ENCODE results near the gene TCAP.

The TCAP gene, protein sequence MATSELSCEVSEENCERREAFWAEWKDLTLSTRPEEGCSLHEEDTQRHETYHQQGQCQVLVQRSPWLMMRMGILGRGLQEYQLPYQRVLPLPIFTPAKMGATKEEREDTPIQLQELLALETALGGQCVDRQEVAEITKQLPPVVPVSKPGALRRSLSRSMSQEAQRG

DNA sequence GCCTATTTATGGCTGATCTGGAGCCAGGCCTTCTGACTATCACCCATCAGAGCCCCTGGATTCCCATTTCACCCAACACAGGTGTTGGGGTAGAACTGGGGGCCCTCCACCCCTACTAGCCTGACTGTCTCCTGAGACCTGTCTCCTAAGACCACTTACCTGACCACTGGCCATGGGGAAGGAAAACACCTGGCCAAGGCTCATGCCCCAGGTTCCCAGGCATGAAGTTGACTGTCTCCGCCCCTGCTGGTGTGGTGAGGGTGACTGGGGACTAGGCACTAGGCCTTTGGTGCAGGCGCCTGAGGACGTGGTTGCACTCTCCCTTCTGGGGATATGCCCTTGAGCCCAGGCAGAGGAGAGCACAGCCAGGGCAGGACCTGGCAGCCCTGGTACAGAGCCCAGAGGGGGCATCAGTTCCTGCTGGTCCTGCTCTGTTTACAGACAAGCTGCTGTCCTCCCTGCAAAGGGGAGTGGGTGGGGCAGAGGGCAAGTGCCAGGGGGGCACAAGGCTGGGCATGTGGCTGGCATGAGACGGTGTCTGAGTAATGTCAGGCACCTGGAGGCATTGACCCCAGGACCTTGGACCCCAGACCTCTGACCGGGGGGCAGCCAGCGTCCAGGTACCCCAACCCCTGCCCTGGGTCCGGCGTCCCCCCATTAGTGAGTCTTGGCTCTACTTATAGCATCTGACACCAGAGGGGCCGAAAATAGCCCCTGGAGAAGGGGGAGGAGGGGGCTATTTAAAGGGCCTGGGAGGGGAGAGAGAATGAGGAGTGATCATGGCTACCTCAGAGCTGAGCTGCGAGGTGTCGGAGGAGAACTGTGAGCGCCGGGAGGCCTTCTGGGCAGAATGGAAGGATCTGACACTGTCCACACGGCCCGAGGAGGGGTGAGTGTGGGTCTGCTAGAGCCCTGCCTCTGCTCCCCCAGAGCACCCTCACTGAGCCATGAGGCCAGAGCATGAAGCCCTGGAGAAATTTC, at the start of gene TCAP:
Gene TCAP, plus strand, starts transcription at position 769 of the 981 bp plus-strand sequence. Its CDS starts 11 bp downstream, at position 780.
- no peak for DNase-seq (ENCODE audit: low read depth)

DNA sequence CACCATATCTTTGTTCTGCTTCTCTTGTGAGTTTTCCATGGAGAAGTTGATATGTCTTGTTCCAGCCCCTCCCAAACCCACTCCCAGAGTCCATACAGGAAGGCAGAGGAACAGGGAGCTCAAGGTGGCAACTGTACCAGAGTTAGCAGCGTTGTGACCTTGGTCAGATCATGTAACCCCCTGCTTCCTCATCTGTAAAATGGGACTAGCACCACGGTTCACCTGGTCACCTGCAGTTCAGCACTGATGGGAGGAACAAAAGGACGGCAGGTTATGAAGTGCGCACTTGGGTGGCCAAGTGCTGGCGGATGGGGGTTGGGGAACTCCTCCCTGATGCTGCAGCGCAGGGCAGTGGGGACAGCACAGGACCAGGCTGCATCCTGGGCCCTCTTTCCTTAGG, 49.7 kb upstream of the TCAP start:
- no peak for DNase-seq (ENCODE audit: low read depth)

DNA sequence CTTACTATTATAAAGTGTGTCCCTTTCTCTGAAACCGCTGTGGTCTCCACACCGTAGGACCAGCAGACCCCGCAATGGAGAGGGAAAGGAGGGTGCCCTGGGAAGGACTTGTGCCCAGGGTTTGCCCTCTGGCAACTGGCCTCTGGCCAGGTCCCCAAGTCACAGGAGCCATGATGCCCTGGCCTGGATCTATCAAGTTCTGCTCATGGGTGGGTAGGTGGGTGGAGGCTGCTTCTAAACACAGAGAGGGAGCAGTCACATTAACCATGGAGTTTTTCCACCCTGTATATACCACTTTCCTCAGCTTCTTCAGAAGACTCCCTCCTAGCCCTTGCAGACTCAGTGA, 48.1 kb upstream of the TCAP start:
- DNase-seq (ENCODE audit: low read depth) = no peak

DNA sequence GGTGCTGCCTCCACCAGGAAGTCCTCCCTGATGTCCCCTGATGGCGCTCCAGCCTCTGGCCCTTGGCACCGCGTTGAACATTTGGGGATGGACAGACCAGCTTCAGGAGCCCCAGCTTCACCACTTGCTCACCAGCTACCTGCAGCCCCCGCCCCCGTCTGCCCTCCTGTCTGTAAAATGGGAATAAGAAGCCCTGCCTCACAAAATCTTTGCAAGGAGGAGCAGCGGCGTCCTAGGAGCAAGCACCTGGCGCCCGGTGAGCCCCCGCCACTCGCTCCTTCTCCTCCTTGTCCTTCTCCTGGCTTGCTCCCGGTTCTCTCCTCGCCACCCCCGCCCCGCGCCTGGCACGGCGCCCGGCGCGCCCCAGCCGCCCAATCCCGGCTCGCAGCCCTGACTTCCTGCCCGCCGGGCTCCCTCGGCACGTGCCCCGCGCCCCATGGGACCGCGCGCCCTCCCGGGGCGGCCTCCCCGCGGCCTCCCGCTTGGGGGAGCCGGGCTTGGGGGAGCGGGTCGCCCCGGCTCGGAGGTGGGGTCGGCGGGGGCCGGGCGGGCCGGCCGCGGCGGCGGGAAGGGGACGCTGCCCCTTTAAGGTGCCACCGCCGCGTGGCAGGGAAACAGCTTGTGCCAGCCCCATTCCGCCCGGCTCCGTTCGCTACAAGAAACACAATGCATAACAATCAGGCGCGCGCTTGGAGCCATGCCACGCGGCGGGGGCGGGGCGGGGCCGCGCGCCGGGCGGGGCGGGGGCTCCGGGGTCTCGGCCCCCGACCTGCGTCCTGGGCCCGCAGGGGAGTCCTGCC, 47.5 kb upstream of the TCAP start:
- peak; percentile 42 for DNase-seq (ENCODE audit: low read depth)

DNA sequence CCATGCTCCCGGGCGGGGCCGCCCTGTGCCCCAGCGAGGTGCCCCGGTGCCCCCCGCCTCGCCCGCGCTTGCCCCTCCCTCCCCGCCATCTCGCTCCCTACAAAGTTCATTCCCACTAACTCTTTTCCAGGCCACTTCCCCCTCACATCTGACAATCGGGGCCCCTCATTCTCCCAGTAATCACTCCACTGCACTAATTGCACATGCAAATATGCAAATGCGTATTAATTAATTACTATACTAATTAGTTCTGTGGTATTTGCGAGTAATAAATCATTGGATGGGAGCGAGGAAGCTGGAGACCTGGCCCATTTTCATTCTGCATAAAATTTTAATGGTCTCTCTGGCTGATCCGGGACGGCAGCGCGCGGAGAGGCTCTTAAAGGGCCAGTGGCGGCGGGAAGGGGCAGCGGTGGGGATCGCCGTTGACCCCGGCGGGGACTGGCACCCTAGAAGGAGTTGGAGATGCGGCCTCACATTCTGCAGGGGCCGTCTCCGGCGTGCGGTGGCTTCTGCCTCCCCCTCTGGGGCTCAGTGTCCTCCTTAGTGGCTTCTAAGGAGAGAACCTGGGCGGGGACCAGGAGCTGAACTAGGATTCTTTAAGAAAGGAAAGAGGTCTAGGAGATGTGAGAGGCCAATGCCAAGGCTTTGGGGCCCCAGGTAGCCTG, 46.8 kb upstream of the TCAP start:
- DNase-seq (ENCODE audit: low read depth) = no peak

DNA sequence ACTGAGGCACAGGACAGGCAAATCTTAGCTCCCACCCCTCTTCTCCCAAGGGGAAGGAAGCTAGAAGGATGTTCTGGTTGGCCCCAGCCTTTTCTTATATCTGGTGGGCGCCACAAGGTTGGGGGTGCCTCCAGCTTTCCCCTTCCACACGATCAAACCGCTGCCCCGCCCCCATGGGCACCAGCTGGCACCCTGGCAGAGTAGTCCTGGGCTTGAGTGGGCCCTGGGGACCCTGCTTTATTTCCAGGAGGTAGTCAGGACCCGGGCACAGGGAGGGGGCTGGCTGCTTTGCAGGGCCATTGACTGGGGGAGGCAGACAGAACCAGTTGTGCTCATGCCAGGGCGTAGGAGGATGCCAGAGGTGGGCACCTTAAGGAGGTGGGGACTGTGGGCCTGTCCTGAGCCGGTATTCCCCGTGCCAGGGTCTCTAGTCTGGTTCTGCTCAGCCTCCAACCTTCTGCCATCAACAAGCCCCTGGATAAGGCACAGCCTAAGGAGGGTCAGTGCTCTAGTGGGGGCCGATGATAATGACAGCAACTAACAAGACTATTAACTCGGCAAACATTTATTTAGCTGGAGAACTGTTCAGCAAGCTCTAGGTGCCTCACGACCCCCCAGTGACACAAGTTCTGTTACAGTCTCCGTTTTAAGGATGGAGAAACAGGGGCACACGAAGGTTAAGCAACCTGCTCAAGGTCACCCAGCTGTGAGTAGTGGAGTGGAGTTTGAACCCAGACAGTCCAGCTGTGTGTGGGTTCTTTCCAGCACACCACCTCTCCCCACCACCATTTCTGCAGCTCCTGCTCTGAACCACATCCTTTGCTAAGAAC, 46.0 kb upstream of the TCAP start:
- no peak for DNase-seq (ENCODE audit: low read depth)

DNA sequence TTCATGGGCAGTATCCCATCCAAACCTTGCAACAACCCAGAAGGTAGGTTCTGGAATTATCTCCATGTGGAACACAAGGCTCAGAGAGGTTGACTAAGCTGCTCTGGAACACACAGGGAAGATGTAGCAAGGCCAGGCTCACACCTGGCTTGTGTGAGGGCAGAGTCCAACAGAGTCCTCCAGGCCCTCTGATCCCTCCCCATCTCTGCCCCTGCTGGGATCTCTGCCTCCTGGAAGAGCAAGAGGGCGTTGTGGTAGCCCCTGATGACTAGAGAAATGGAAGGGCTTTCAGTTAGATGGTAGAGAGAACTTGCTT, 45.4 kb upstream of the TCAP start:
- DNase-seq (ENCODE audit: low read depth) = no peak

DNA sequence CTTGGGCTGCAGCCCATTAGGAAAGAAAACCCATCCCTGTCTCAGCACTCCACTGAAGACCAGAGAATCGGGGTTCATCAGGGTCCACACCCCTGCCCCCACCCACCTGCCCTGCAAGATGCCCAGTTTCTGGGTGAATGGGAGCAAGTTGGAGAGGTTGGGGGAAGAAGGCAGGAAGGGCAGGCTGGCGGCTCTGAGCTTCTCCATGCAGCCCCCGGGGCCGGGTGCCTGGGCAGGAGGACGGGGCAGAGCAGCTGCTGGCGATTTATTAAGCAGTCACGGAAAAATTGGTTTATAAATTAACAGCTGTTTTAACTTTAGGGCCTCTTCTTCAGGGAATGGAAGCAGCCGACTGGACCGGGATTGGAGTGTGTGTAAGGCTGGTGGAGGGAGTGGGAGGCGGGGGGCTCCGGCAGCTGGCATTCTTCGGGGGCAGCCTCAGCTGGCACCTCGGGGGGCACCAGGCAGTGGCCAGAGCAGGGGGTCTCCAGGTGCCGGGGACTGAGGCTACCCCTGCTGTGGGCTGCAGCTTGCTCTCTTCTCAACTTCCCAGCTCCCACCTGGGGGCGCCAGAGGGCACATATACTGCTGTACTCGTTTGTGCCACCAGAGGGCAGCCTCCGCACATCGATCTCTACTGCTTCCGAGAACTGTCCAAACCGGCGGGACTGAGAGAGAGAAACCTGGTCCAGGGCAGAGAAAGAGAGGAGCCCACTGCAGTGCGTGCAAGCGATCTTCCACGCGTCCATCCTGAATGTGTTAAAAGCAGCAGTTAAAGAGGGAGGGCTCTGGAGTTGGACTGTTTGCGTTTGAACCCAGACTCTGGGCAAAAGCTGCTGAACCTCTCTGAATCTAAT, 43.4 kb upstream of the TCAP start:
- DNase-seq (ENCODE audit: low read depth) = peak; percentile 79

DNA sequence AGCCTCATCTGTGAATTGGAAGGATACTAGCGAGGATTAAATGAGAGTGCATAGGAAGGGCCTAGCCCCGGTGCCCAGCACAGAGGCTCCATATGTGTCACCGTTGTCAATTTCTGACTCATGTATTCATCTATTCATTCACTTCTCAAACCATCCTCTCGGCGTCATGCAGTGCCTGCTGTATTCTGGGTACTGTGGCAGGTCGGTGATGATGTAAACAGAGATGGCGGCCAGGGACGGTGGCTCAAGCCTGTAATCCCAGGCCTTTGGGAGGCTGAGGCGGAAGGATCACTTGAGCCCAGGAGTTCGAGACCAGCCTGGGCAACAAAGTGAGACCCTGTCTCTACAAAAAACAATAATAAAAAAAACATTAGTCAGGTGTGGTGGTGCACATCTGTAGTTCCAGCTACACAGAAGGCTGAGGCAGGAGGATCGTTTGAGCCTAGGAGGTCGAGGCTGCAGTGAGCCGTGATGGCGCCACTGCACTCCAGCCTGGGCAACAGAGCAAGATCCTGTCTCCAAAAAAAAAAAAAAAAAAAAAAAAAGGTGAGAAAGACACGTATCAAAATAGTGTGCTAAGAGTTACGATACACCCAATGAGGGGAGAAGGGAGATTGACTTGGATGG, 42.7 kb upstream of the TCAP start:
- no peak for DNase-seq (ENCODE audit: low read depth)

DNA sequence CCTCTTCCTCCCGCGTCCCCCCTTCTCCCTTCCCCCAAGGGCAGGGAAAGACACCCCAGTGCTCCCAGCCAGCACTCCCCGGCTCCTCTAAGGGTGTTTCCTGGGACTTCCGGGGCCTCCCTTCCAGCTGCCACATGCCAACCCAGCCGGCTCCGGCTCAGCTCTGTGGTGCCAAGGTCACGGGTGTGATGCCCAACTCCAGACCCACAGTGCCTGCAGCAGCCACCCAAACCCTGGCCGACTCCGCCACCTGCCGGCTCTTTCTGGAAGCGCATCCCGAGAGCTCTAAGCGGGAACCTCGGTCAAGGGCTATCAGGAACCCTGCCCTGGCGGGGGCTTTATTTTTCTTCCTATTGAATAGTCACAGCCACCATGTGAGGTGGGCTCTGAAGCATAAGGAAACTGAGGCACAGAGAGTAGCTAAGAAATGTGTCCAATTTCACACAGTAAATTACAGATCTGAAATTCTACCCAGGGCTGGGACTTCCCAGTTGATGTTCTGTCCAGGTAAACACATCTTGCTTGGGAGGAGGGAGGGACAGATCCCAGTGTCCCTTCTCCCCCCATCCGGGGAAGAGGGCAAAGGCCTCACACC, 41.7 kb upstream of the TCAP start:
- peak; percentile 72 for DNase-seq (ENCODE audit: low read depth)

DNA sequence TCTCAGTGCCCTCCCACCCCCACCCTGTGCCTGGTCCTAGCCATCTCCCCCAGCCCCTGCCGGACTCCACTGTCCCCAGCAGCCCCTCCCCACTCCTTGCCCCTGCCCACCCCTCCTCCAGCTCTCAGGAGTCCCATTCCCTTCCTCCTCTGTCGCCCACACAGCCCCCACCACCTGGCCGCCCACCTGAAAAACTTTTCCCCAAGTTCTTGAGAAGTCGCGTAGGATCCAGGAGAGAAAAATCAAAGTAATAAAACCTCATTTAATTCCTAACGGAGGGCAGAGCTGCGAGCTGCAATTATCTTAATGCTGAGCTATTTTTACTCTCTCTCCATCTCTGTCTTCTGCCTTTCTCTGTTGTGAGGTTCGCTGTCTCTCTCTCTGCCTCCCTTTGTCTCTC, 40.8 kb upstream of the TCAP start:
- no peak for DNase-seq (ENCODE audit: low read depth)

DNA sequence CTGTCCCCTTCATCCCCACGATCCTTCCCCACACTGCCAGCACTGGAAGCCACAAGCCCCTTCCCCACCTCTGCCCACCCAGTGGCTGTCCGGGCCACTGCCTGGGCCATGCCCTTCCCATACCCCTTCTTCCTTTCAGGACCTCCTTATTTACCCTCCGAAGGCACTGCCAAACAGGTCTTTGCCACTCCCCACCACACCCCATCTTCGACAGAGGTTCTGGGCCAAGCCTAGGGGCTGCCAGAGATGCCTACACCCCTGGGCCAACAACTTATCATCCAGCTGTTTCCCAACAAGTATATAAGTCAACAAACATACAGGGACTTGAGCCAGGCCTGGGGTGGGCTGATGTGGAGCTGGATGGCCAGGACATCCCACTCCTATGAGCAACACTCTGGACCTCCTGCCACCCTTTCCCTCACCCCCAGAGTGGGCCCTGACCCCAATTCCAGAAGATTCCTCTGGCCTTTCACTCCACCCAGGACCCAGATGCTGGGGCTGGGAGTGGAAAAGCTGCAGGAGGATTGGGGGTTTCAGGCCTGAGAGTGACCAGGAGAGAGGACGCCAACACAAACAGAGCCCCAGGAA, 39.9 kb upstream of the TCAP start:
- no peak for DNase-seq (ENCODE audit: low read depth)

DNA sequence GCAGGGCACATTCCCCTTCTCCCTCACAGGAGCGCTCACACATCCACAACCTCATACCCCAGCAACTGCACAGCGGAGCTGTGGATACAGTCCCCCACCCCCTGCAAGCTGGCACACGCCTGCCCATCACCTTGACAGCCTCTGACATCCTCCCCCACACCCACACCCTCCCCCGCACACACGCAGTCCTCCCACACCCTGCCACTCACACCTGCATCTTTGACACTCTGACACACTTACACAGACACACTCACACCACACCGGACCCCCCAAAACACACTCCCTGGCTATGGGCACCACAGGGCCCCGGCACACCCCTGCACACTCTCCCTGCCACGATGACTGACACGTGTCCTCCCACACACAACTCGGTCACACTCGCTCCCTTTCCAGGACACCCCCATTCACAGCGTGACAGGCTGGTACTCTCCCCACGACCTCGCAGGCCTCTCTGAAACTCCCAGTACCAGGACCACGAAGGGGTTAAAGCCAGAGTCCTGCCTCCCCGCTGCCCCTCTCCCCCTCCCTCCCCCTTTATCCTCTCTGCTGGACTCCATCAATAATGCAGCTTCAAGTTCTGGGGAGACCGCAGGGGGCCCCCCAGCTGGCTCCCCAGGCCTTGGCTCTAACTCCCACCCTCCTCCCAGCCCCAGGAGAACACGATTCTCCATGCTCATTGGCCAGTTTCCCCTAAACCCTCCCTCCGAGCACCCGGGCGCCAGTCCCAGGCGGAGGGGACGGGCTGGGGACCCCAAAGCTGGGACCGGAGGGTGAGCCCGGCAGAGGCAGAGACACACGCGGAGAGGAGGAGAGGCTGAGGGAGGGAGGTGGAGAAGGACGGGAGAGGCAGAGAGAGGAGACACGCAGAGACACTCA, 38.7 kb upstream of the TCAP start, which contains the start of gene PPP1R1B:
Gene PPP1R1B, plus strand, starts transcription at position 782 of the 876 bp plus-strand sequence. CDS start 441 bp downstream, outside the sequence.
- DNase-seq (ENCODE audit: low read depth) = no peak

DNA sequence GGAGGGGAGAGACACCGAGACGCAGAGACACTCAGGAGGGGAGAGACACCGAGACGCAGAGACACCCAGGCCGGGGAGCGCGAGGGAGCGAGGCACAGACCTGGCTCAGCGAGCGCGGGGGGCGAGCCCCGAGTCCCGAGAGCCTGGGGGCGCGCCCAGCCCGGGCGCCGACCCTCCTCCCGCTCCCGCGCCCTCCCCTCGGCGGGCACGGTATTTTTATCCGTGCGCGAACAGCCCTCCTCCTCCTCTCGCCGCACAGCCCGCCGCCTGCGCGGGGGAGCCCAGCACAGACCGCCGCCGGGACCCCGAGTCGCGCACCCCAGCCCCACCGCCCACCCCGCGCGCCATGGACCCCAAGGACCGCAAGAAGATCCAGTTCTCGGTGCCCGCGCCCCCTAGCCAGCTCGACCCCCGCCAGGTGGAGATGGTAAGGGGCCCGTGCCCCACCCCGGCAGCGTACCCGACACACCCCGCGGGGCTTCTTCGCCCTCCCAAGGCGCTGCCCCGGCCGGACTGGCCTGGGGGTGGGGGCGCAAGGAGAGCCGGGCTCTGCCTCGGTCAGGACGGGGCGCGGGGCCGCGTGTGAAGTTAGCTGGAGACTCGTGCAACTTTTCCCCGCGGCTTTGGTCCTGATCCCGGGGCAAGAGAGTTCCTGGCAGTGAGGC, 38.0 kb upstream of the TCAP start:
- no peak for DNase-seq (ENCODE audit: low read depth)

DNA sequence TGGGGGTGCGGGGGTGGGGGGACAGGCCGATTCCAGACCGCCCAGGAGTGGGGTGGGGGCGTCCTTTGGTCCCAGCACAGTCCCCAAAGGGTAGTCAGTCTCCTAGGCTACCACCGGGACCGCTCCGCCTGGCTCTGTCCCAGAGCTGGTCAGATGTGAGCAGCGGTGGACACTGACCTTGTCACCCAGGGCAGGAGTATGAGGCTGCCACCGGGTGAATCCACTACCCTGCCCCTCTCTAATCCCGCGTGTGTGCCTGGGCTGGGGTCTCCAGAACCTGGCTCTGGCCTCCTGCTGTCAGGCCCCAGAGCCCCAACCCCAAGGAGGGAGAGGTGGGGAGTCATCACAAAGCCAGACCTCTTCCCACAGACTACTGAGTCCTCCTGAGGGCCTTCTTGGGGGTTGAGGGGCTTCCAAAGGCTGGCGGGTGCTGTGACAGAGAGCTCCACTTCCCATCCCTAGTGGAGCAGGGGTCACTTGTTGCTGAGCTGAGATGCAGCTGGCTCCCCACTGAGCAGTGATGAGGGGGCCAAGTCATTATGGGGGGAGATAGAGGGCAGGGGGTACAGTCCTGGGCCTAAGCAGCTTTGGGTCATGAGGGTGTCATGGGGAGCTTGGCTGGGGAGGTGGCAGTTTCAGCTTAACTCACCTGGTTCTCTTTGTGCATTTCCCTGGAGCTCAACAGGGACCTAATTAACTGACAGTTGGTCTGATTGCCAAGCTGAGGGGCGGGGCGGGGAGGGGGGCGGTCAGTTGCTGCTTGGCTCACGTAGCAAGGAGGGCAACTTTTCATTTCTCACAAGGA, 37.2 kb upstream of the TCAP start:
- DNase-seq (ENCODE audit: low read depth) = no peak

DNA sequence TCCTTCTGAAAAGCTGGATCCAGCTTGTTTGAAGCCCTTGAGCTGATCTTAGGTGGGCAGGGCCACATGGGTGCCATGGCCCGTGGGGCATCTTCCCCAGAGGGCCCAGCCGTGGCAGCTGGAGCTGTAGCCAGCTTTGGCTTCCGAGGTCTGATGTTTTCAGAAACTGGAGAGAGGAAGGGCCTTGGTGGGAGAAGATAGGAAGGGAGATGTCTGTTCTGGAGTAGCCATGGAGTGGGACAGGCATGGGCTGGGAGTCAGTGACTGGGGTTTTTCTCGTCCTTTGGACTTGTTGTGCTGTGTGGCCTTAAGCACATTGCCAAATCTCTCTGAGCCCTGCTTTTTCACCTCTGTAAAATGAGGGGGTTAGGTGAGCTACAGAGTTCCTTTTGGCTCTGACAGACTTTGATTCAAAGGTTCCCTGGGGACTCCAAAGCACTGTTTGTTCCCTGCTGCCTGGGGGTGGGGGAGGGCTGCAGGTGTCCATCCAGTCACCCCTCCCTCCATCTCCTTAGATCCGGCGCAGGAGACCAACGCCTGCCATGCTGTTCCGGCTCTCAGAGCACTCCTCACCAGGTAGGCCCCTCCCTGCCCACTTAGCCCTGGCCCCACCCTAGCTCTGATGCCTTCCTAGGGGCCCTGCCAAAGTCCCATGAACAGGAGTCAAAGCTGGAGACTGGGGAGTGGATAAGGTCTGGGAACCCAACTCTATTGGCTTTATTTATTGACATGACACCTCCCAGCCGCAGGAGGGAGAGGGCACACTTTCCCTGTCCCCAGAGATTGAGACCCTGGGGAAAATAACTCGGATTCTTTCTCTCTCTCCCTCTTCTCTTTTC, 36.3 kb upstream of the TCAP start:
- no peak for DNase-seq (ENCODE audit: low read depth)

Measured in activated T-helper 1 cell treated with Interleukin-2 at 50 U/mL for 16 hours (primary cell).